GM18519 (cell line): ENCODE measurements around the gene MEGF6.

Source experiments
- ATAC-seq: cut with Tn5 transposase; IDR thresholded peaks from one replicate; pipeline ENCODE4 v1.9.1; 2021; ENCODE audit warnings: mild to moderate bottlenecking, moderate library complexity; ENCODE audit not compliant: unreplicated experiment, low FRiP score

The MEGF6 gene

DNA sequence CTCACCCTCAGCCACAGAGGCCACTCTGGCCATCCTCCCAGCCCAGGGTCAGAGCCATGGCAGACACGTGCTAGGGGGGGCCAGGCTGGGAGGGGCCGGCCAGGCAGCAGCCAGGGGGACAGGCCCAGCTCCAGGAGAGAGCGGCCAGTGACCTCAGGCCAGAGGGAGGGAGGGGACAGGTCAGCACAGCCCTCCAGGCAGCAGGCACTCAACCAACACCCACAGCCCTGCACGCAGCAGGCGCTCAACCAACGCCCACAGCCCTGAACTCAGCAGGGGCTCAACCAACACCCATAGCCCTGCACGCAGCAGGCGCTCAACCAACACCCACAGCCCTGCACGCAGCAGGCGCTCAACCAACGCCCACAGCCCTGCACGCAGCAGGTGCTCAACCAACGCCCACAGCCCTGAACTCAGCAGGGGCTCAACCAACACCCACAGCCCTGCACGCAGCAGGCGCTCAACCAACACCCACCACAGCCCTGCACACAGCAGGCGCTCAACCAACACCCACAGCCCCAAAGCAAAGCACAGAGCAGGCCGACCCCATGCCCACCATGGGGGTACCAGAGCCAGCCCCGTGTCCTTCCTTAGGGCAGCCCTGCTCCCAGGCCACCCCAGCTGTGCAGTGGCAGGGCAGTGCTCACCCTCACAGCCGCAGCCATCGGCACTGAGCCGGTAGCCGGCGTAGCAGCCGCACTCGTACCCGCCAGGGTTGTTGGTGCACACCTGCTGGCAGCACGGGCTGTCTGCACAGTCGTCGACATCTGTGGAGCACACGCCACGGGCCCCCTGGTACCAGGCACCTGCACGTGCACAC lies 101.0 kb downstream of the MEGF6 start:
- ATAC-seq, result no peak

GRCh38 chr1:3509721-3510120 lies 101.6 kb downstream of the MEGF6 start:
- no peak for ATAC-seq

DNA sequence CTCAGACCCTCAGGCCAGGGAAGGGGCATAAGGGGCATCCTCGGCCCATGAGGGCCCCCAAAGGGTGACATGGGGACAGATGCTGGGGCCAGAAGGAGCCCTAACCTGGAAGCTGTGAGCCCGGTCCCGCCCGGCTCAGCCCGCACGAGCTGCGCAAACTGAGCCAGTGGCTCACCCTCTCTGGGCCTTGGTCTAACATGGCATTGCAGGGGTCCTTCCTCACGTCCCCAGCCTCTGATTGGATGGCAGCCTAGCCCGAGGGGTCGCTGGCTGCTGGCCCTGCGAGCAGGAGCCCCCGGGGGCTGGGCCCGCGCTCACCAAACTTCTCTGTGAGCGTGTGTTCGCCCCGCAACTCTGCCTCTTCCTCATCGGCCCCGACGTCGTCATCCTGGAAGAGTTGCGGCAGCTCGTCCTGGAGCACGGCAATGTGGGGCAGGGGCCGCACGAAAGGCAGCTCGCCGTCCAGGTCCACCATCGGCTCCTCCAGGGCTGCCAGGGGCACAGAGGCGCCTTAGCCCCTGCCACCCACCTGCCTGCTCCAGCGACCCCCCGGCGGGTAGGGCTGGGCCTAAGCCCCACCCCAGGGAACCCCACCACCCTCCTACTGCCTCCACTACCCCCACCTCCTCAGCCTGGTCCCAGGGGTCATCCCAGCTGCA lies 102.4 kb downstream of the MEGF6 start:
- ATAC-seq, result no peak

DNA sequence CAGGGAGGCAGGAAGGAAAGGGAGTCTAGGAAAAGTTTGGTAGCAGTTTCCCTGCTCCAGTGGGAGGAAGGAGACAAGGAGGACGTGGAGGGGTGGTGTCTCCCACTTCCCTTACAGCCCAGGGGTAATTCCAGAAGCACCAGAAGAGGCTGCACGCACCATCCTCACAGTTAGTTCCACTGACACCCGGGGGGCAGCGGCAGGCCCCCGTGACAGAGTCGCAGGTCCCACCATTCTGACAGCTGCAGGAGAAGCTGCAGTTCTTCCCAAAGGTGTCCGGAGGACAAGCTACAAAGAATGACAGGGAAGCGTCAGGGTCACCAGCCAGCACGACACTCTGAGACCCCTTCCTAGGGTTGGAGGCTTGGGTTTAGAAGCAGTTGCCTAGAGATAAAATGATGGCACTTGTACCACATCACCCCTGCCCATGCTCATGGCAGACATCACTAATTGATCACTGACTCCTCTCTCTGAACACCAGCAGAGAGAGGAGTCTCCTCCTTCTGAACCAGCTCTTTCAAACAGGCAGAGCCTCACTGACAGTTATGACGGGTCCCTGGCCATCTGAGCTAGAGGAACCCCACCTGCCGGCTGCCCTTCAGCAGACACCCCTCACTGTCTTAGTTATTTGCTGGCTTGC lies 103.6 kb downstream of the MEGF6 start:
- no peak for ATAC-seq

- no peak for ATAC-seq
Measured at GRCh38 chr1:3506943-3507342, 104.4 kb downstream of the MEGF6 start.

DNA sequence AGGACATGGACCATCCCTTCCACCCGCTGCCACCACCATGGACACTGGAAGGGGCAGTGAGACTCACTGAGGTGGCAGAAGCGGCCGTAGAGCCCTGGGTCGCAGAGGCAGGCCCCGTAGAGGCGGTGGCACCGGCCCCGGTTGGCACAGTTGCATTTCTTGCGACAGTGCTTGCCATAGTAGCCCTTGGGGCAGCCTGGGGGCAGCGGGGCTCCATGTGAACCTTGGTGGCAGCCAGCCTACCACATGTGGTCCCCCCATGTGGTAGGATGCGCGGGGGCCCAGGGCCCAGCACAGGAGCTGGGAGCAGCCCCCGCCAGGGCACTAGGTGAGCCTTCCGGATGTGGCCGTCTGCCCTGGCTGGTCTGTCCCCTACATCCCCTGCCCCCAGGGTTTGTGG lies 105.3 kb downstream of the MEGF6 start:
- ATAC-seq, result no peak

DNA sequence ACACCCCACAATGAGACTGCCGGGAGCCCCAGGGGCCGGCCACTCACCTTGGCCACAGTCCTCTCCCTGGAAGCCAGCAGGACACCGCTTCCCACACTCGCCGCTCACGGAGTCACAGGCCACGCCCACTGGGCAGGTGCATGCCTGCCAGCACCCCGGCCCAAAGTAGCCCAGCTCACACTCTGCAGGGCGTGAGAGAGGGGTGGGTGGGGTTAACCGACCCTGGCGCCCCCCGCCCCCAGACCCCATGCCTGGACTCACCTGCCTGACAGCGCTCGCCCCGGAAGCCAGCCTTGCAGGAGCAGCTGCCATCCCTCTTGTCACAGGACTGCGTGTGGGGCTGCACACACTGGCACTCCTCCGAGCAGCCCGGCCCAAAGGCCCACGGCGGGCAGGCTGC lies 106.1 kb downstream of the MEGF6 start:
- ATAC-seq, result no peak

GRCh38 chr1:3504822-3505153 lies 106.5 kb downstream of the MEGF6 start:
- ATAC-seq, result no peak

DNA sequence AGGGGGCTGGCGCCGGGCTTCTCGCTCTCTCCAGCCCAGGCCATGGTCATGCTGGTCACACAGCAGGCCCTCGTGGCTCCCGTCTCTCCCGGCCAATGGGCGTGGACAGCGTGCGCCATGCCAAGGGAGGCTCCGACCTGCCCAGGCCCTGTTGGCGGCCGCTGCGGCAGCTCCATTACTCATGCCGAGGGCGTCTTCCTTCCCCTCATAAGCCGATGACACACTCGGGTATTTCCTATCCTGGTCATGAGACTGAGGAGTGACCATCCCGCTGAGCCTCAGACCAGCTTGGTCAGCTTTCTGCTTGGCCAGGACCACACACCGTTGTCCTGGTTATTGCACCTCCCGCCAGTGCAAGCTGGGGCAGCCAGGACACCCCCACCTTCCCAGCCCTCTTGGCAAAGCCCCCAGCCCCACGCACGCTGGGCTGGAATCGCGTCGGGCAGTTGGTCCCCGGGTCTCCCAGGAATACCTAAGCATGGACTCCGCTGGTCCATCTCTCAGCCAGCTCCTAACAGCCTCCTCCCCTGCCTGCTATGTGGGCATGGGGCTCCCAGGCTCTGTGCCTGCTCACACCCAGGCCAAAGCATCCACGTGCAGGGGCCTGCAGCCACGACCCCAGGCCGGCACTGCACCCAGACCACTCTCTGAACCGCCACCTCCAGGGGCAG lies 107.0 kb downstream of the MEGF6 start:
- no peak for ATAC-seq

DNA sequence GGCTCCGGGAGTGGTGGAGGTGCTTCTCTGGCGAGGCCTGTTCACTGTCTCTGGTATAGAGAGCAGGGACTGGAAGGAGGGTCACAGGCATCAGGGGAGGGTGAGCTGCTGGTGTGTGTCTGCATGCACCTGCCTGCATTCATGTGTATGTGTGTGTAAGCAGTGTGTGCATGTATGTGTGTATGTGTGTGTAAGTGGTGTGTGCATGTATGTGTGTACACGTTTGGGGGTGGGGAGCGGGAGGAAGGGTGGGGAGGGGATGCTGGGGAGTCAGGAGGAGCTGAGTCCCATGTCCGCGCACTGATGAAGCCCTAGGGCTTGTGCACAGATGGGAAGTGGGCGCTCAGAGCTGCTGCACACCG lies 107.8 kb downstream of the MEGF6 start:
- ATAC-seq, result no peak

DNA sequence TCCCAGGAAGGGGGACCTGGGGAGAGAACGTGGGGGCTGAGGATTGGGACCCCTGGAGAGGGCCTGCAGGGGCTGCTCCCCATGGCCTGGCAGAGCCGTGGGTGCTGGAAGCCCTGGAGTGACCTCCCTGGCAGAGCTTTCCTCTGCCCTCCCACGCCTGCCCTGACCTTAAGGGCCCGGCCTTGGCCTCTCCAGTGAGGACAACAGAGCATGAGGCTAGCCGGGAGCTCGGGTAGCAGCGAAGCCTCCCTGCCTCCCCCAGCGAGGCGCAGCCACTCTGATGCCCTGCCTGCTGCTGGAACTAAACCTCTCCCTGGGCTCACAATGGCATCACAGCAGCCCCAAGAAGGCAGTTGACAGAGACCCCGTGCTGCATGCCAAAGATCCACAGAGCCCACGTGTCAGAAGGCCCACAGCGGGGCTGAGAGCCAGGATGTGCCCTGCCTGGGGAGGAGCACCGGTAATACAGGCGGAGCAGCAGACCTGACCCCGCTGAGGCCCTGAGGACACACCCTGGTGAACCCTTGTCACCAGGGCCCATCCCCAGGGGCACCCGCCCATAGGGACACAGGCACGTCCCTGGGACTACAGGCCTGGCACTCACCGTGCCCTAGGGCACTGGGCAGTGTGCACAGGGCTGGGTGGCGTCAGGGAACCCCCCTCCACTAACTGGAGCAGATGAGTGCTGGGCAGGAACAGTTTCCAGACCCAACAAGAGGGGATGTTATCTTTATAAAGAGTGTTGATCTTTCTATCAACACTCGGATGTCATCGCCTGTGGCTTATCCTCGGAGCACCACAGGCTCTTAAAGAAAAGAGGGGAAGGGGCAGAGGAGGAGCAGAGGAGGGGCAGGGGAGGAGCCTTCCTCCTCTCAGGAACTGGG lies 108.4 kb downstream of the MEGF6 start:
- ATAC-seq, result no peak

GRCh38 chr1:3501856-3502640 lies 109.3 kb downstream of the MEGF6 start:
- ATAC-seq, result no peak

DNA sequence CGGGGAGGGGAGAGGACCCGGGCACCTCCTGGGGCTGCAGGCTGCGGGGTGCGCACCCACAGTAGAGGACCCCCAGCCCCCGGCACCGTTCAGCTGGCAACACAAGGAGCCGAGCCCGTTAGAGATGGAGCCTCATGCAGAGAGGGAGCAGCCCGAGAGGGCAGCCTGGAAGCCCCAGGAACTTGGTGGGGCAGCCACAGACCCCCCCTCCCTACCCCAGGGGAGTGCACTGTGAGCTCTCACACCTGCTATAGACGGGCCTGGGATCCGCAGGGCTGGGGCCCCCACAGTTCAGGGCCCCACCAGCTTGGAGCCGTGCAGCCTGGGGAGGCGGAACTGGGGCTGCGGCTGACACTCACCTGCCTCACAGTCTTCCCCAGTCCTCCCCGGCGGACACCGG lies 109.9 kb downstream of the MEGF6 start:
- no peak for ATAC-seq

DNA sequence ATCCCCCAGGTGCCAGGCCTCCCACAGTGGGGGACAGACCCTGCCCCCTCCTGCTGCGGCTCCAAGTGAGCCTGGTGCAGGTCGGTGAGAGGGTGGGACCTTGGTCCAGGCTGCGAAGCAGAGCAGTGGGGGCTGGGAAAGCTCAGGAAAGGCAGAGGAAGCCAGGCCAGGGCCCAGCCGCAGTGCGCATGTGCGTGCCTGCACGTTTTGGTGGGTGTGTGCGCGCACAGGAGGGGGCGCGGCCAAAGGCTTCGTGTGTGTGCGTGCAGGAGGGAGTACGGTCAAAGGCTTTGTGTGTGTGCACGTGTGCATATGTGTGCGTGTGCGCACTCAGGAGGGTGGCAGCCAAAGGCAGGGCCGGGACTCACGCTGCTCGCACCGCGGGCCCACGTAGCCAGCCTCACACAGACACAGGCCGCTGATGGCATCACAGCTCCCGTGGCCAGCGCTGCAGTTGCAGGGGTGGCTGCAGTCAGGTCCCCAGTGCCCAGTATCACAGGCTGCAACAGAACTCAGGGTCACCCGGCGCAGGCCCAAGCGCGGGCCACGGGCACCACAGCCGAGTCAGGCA lies 111.0 kb downstream of the MEGF6 start:
- ATAC-seq, result no peak

DNA sequence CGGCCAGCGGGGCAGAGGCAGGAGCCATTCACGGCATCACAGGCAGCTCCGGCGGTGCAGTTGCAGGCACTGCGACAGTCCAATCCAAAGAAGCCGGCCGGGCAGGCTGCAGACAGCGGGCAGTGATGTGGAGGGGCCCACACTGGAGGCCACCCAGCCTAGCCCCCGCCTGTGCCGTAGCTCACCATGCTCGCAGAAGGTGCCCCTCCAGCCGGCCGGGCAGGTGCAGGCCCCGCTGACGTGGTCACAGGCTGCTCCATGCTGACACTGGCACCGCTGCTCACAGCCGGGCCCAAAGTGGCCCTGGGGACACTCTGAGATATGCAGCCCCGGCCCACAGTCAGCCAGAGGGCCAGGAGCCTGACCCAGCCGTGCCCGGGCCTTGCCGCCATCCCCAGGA lies 111.7 kb downstream of the MEGF6 start:
- no peak for ATAC-seq

- ATAC-seq, result no peak
Measured at GRCh38 chr1:3498986-3499385, 112.3 kb downstream of the MEGF6 start.

DNA sequence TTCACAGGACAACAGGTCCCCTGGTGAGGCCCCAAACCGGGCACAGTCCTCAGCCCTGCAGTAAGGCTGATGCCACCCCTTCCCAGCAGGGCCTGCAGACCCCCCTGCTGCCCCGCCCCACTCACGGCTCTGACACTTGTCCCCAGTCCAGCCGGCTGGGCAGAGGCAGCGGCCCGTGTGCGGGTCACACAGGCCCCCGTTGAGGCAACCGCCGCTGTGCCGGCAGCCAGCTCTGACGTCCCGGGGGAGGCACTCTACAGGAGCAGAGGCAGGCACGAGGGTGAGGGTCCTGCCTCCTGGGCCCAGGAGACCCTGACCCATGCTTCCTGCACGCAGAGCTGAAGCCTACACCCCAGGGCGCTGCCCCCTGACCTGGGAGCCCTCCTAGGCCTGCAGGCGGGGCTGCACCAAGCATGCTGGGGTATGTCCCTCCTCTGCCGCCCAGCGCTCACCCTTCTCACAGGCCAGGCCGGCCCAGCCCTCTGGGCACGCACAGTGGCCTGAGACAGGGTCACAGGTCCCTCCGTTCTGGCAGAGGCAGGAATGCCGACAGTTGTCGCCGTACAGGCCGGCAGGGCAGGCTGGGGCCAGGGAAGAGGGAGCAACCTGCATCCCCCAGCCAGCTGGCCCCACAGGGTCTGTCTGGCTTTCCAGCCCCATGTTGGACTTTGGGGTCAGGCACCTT lies 112.9 kb downstream of the MEGF6 start:
- ATAC-seq, result no peak

- no peak for ATAC-seq
Measured at GRCh38 chr1:3497521-3497920, 113.8 kb downstream of the MEGF6 start.

DNA sequence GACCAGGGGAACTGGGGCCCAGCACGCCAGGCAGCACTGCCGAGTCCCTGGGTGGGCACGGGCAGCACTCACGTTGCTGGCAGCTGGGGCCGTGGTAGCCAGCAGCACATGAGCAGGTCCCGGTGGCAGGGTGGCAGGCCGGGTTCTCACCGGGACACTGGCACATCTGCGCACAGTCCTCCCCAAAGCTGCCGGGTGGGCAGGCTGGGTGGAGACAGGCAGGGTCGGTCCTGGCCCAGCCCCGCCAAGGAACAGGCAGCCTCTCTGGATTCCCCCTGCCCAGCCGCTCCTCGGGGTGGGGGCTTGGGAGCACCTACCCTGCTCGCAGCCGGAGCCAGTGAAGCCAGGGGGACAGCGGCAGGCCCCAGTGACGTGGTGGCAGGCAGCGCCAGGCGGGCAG lies 114.4 kb downstream of the MEGF6 start:
- ATAC-seq, result no peak
